HCT116 (cell line): ENCODE data around the gene ZEB2. TPM values are rescaled to one million over a fixed set of nuclear protein-coding genes. Genes with fewer than 3 reads are reported as not detected.

Experiments used
- ATAC-seq: fragments of 200-7000 bp; cut with Tn5 transposase; 2 replicates; pipeline ENCODE4 v1.9.1; 2020; ENCODE audit warnings: mild to moderate bottlenecking, moderate library complexity
- BruUV-seq: library from RNA; stranded (reverse); fragments of 400-500 nt; replicated peaks from 2 replicates; lab custom pipeline; 2021; lab: Mats Ljungman, UMichigan
- CTCF ChIA-PET: fragments of 300-600 bp; sonication (Branson Sonifier 250); formaldehyde crosslinking; loops from one replicate; lab custom pipeline; 2021; ENCODE audit warnings: antibody characterized with exemption; lab: Charles Lee
- POLR2A ChIA-PET: fragments of 300-600, 350-600 bp; sonication (Branson Sonifier 250); formaldehyde crosslinking; loops from one replicate; lab custom pipeline; 2021; ENCODE audit warnings: antibody characterized with exemption; lab: Charles Lee
- RAD21 ChIA-PET, 2 experiments: fragments of 300-600 bp; sonication (Branson Sonifier 250); formaldehyde crosslinking; loops; one replicate each; lab custom pipeline; 2023; ENCODE audit warnings: low total read pairs in 2 of 2; ENCODE audit not compliant: uncharacterized antibody in 2 of 2, unreplicated experiment in 2 of 2, low non-redundant PET in 1 of 2; lab: Charles Lee
- DNase-seq: peaks from one replicate; pipeline ENCODE4 v3.0.0-alpha.2; 2010; ENCODE audit warnings: low read depth, low spot score
- H2AFZ ChIP-seq: fragments of 200-600 bp; shearing (Covaris generic), sonication (generic); 2 replicates; pipeline ENCODE4 v1.6.1; 2017; ENCODE audit warnings: low read depth, mixed run types, mixed read lengths, antibody characterized with exemption, low read length; ENCODE audit not compliant: poor library complexity, severe bottlenecking
- H3K27ac ChIP-seq: 2 replicates; pipeline ENCODE4 v1.5.1; 2012; ENCODE audit warnings: low read depth, low read length
- H3K27me3 ChIP-seq: fragments of 200-600 bp; sonication (generic); 2 replicates; pipeline ENCODE4 v1.6.1; 2016; ENCODE audit warnings: mixed run types, low read length, mixed read lengths; ENCODE audit not compliant: insufficient read depth
- H3K36me3 ChIP-seq, 2 experiments: fragments of 200-500 bp in 1 of 2; fragments of 200-600 bp in 1 of 2; sonication (Bioruptor generic) in 1 of 2; sonication (generic) in 1 of 2; 2 replicates each; pipeline versions ENCODE4 v1.5.1 to v1.6.1; 2014 to 2016; ENCODE audit warnings: low read length in 2 of 2, inconsistent platforms in 1 of 2, mixed read lengths in 1 of 2, mixed run types in 1 of 2; ENCODE audit not compliant: insufficient read depth in 2 of 2, control insufficient read depth in 1 of 2
- H3K4me1 ChIP-seq, 2 experiments: fragments of 200-600 bp in 1 of 2; sonication (generic) in 1 of 2; 2 replicates each; pipeline versions ENCODE4 v1.5.1 to v1.6.1; 2012 to 2017; ENCODE audit warnings: low read length in 2 of 2, inconsistent platforms in 1 of 2, mild to moderate bottlenecking in 1 of 2, mixed read lengths in 1 of 2, mixed run types in 1 of 2, moderate library complexity in 1 of 2; ENCODE audit not compliant: insufficient read depth in 2 of 2, control insufficient read depth in 1 of 2
- H3K4me2 ChIP-seq: fragments of 200-600 bp; sonication (generic); 2 replicates; pipeline ENCODE4 v1.6.1; 2017; ENCODE audit warnings: mixed run types, low read length, mixed read lengths
- H3K4me3 ChIP-seq, 2 experiments: fragments of 200-600 bp in 1 of 2; sonication (generic) in 1 of 2; replicated peaks in 1 of 2; 2 replicates each; pipeline ENCODE4 v1.5.1; 2011 to 2016; ENCODE audit warnings: low read length in 2 of 2, control low read depth in 1 of 2, low read depth in 1 of 2, mild to moderate bottlenecking in 1 of 2, mixed read lengths in 1 of 2, mixed run types in 1 of 2
- H3K79me2 ChIP-seq: fragments of 200-600 bp; sonication (generic); 2 replicates; pipeline ENCODE4 v1.6.1; 2017; ENCODE audit warnings: mild to moderate bottlenecking, mixed run types, low read length, moderate library complexity, mixed read lengths; ENCODE audit not compliant: insufficient read depth
- H3K9ac ChIP-seq: fragments of 200-600 bp; sonication (generic); 2 replicates; pipeline ENCODE4 v1.6.1; 2016; ENCODE audit warnings: low read length, mixed read lengths
- H3K9me2 ChIP-seq: fragments of 200-600 bp; sonication (generic), shearing (Covaris generic); 2 replicates; pipeline ENCODE4 v1.6.1; 2017; ENCODE audit warnings: mixed run types, mild to moderate bottlenecking, moderate library complexity; ENCODE audit not compliant: insufficient read depth
- H3K9me3 ChIP-seq, 2 experiments: fragments of 200-500 bp in 1 of 2; fragments of 200-600 bp in 1 of 2; sonication (Bioruptor generic) in 1 of 2; sonication (generic) in 1 of 2; 2 replicates each; pipeline ENCODE4 v1.6.1; 2014 to 2017; ENCODE audit warnings: low read length in 2 of 2, mixed read lengths in 2 of 2, inconsistent platforms in 1 of 2, low read depth in 1 of 2, mild to moderate bottlenecking in 1 of 2, mixed run types in 1 of 2, moderate library complexity in 1 of 2; ENCODE audit not compliant: control insufficient read depth in 1 of 2, insufficient read depth in 1 of 2
- H4K20me1 ChIP-seq: fragments of 200-600 bp; sonication (generic), shearing (Covaris generic); 2 replicates; pipeline ENCODE4 v1.6.1; 2017; ENCODE audit warnings: mixed run types, mild to moderate bottlenecking, moderate library complexity; ENCODE audit not compliant: insufficient read depth
- CEBPB ChIP-seq: IDR thresholded peaks from 2 replicates; pipeline ENCODE4 v1.6.1; 2012; ENCODE audit warnings: low read depth
- CTCF ChIP-seq, 3 experiments: fragments of 200-600 bp in 1 of 3; sonication (generic) in 1 of 3; IDR thresholded peaks in 2 of 3; conservative IDR thresholded peaks in 1 of 3; 2 replicates each; pipeline ENCODE4 v1.5.1; 2012 to 2017; ENCODE audit warnings: low read depth in 2 of 3, low read length in 2 of 3, antibody characterized with exemption in 1 of 3, borderline replicate concordance in 1 of 3, control low read depth in 1 of 3, mild to moderate bottlenecking in 1 of 3, mixed read lengths in 1 of 3, mixed run types in 1 of 3, moderate library complexity in 1 of 3; ENCODE audit not compliant: insufficient read depth in 1 of 3
- EZH2 ChIP-seq: fragments of 200-600 bp; sonication (generic); IDR thresholded peaks from 2 replicates; pipeline ENCODE4 v1.6.1; 2017; ENCODE audit warnings: antibody characterized with exemption, mixed run types
- ZFX ChIP-seq: fragments of 450-650 bp; IDR thresholded peaks from 2 replicates; pipeline ENCODE4 v1.6.1; 2017
- intact Hi-C: fragments of 100-400 bp; cut with micrococcal nuclease; formaldehyde crosslinking; loops from 2 replicates; pipeline ENCODE4 v1.10.0; 2022
- total RNA-seq: library from RNA; stranded (reverse); gene quantifications from one replicate; pipeline ENCODE4 v1.2.1, GENCODE V29; 2021; ENCODE audit not compliant: unreplicated experiment
- TF ChIP-seq, protein P1 (sequence below): IDR thresholded peaks from 2 replicates; pipeline ENCODE4 v1.6.1; 2012

Gene ZEB2
- total RNA-seq, 1 experiment from 2014 or later = 0.81 TPM

DNA sequence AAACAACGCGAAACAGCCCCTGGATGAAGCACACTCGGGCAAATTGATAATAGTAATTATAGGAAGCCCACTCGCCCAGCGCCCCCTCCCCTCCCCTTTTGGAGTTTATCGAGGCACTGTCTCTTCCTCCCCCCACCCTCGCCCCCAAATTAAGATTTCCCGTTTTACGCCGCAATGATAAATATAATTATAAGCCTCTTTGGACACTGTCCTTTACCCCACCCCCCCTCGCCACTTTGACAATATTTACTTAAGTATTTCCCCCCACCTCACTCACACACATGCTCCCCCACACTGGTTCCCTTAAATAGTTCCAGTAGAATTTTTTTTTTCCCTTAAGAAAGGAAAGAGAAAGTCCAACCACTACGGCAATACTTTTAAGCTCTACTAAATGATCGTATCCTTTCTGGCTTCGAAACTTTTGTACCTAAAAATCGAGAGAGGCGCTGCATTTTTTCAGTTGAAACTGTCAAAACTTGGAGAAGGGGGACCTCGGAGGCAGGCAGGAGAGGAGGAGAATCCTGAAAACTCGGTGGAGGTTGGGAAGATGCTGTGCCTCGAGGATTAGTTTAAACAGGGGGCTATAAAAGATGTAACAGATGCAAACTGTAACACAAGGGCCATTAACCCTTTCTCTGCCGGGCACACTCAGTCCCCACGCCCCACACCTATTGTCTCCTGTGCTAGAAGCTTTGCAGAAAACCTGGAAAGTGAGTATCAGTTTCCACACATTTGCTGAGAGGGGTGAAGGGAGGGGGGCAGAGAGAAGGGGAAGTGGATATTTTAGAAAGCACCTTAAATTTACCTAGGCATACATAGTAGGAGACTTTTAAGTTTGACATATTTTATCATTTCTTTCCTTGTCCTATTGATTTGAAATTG is 1.8 kb downstream of the ZEB2 start:
- H3K9me2 ChIP-seq = no peaks in the 10 kb centered on the region
- DNase-seq (no peak), ATAC-seq (no peak)
- H3K79me2 ChIP-seq = no peaks in the 10 kb centered on the region
- no peak overlapping the region for H3K27ac ChIP-seq
- no peak overlapping the region for H3K9ac ChIP-seq
- peaks cover 0 to 5% of the 10 kb centered on the region in 2 experiments; a peak in 1 of 4 replicates for H3K4me1 ChIP-seq
- no peak overlapping the region for H3K4me2 ChIP-seq
- no peaks in the 10 kb centered on the region for H3K9me3 ChIP-seq
- H4K20me1 ChIP-seq = no peaks in the 10 kb centered on the region
- H3K4me3 ChIP-seq = no peak overlapping the region
- peaks cover 40% of the 10 kb centered on the region for H3K27me3 ChIP-seq
- ChIA-PET CTCF (no interaction called here), RAD21 (no interaction called here), POLR2A (no interaction called here)
- TF ChIP-seq CEBPB (no peak), ZFX (no peak), EZH2 (no peak), CTCF (IDR thresholded peaks at IDR 0.05 in 2 of 3, conservative IDR thresholded peaks at IDR 0.05 in 1 of 3; ENCODE audit: borderline replicate concordance in 1 of 3, insufficient read depth in 1 of 3, low read depth in 2 of 3, low read length in 2 of 3) (no peak)
- TF ChIP-seq, protein P1, sequence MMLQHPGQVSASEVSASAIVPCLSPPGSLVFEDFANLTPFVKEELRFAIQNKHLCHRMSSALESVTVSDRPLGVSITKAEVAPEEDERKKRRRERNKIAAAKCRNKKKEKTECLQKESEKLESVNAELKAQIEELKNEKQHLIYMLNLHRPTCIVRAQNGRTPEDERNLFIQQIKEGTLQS = no peak
- intact Hi-C loops = no loop called here
- H2AFZ ChIP-seq = no peak overlapping the region
- no peaks in the 10 kb centered on the region for H3K36me3 ChIP-seq
- no TSS peak for BruUV-seq
